Neural cell (in vitro differentiated cells): ENCODE measurements around the gene RCAN3.

Experiments
- CTCF ChIP-seq: fragments of 450-650 bp; IDR thresholded peaks from 2 replicates; pipeline ENCODE4 v1.5.1; 2014; ENCODE audit warnings: antibody characterized with exemption, mild to moderate bottlenecking, moderate library complexity; ENCODE audit not compliant: poor library complexity, severe bottlenecking
- REST ChIP-seq: IDR thresholded peaks from 2 replicates; pipeline ENCODE4 v1.6.1; 2012; ENCODE audit warnings: borderline replicate concordance

GRCh38 chr1:24586119-24586518, 83.5 kb downstream of the RCAN3 start:
- TF ChIP-seq CTCF, result no peak
- no peak for TF ChIP-seq REST
